ENCODE results near the gene UFSP2.

The UFSP2 gene

DNA sequence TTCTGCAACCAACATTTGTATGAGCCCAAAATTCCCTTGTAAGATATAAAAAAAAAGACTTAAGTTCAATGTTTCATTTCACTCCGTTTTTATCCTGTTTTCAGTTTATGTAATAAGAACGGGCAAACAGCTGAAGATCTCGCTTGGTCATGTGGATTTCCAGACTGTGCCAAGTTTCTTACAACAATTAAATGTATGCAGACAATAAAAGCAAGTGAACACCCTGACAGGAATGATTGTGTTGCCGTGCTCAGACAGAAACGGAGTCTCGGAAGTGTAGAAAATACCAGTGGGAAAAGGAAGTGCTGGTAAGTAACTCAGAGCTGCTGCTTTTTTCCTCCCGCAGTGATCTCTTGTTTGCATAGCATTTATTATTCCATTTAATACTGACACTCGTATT is 26.3 kb downstream of the UFSP2 start:
- no peak for DNase-seq (ENCODE audit: low read depth, low spot score)
- Histone ChIP-seq H3K9me3 (ENCODE audit: control insufficient read depth, insufficient read depth, low read length) (no peaks in the 10 kb centered on the region), H3K27ac (ENCODE audit: low read length) (no peak overlapping the region), H3K36me3 (ENCODE audit: control insufficient read depth, insufficient read depth, low read length) (no peaks in the 10 kb centered on the region), H3K27me3 (ENCODE audit: control insufficient read depth, insufficient read depth, low read length) (no peaks in the 10 kb centered on the region), H3K4me3 (ENCODE audit: low read length) (no peak overlapping the region), H3K4me1 (ENCODE audit: control insufficient read depth, insufficient read depth, low read length) (no peaks in the 10 kb centered on the region)
- no CpG with 5 or more reads among the region's 8 CpGs for WGBS (ENCODE audit: insufficient coverage, insufficient read length)

DNA sequence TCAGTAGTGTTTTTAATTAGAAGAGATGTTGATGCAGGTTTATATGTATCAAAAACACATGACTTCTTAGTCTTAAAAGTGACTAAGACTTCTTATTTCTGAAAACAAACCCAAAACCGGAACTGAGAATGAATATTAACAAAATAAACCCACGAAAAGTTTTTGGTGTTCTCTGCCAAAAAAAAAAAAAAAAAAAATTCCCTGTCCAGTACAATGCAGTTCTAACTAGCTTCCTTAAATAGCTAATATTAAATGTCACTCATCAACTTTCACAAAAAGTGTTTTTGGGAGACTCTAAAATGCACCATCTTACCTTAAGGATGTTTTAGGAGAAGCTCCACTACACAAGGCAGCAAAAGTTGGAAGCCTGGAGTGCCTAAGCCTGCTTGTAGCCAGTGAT is 27.1 kb downstream of the UFSP2 start:
- H3K4me1 ChIP-seq (ENCODE audit: control insufficient read depth, insufficient read depth, low read length): no peaks in the 10 kb centered on the region
- H3K36me3 ChIP-seq (ENCODE audit: control insufficient read depth, insufficient read depth, low read length): no peaks in the 10 kb centered on the region
- no peak overlapping the region for H3K4me3 ChIP-seq (ENCODE audit: low read length)
- H3K27me3 ChIP-seq (ENCODE audit: control insufficient read depth, insufficient read depth, low read length): no peaks in the 10 kb centered on the region
- DNase-seq (ENCODE audit: low read depth, low spot score): no peak
- WGBS (ENCODE audit: insufficient coverage, insufficient read length): no CpG with 5 or more reads among the region's 2 CpGs
- no peak overlapping the region for H3K27ac ChIP-seq (ENCODE audit: low read length)
- no peaks in the 10 kb centered on the region for H3K9me3 ChIP-seq (ENCODE audit: control insufficient read depth, insufficient read depth, low read length)

GRCh38 chr4:185396724-185397385 is 28.9 kb downstream of the UFSP2 start, which contains the start of gene ANKRD37:
Gene ANKRD37, plus strand, starts transcription at chr4:185396841. Its CDS starts 83 bp downstream, at chr4:185396924.
- no peak within 1 kb of the TSS for H3K27ac ChIP-seq (ENCODE audit: low read length)
- no peaks in the 10 kb centered on the region for H3K36me3 ChIP-seq (ENCODE audit: control insufficient read depth, insufficient read depth, low read length)
- H3K27me3 ChIP-seq (ENCODE audit: control insufficient read depth, insufficient read depth, low read length): no peaks in the 10 kb centered on the region
- H3K4me3 ChIP-seq (ENCODE audit: low read length): peak within 1 kb of the TSS; percentile 29; the same call in 1 of the 2 replicates
- DNase-seq (ENCODE audit: low read depth, low spot score): no peak
- H3K4me1 ChIP-seq (ENCODE audit: control insufficient read depth, insufficient read depth, low read length): no peaks in the 10 kb centered on the region
- no peaks in the 10 kb centered on the region for H3K9me3 ChIP-seq (ENCODE audit: control insufficient read depth, insufficient read depth, low read length)
- no CpG with 5 or more reads among the region's 38 CpGs for WGBS (ENCODE audit: insufficient coverage, insufficient read length)

GRCh38 chr4:185395956-185396723 is 29.6 kb downstream of the UFSP2 start:
- Histone ChIP-seq H3K27ac (ENCODE audit: low read length) (no peak overlapping the region), H3K9me3 (ENCODE audit: control insufficient read depth, insufficient read depth, low read length) (no peaks in the 10 kb centered on the region), H3K36me3 (ENCODE audit: control insufficient read depth, insufficient read depth, low read length) (no peaks in the 10 kb centered on the region), H3K27me3 (ENCODE audit: control insufficient read depth, insufficient read depth, low read length) (no peaks in the 10 kb centered on the region), H3K4me3 (ENCODE audit: low read length) (peak overlapping the region; percentile 29; the same call in 1 of the 2 replicates), H3K4me1 (ENCODE audit: control insufficient read depth, insufficient read depth, low read length) (no peaks in the 10 kb centered on the region)
- DNase-seq (ENCODE audit: low read depth, low spot score): peak; percentile 85
- WGBS (ENCODE audit: insufficient coverage, insufficient read length): no CpG with 5 or more reads among the region's 98 CpGs

DNA sequence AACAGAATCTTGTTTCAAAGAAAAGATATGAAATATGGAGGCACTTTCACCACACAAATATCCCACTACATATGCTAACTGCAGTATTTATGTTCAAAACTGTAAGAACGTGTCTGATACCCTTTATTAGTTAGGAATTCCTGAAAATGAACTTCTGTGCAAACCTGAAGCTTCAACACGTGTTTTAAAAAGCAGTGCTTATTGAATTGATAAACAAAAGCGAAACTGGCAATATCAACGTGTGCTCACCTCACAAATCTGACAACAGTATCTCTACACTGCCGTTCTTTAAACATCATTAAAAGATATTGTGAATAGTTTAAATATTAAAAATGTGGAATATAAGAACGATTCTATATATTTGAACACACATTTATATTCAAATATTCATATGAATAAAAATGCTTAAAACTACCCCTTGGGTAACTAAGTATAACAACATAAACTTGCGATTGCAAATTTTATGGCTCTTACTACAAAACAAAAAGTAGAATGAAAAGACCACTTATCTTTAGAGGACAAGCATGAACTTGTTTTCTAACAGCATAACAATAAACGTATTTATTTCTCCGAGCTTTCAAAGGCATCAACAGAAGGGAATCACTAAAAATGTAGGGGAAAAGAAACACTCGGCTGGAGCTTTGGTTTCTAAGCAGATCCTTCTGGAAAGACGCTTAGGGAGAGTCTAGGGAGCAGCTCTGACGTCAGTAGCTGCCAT is 30.4 kb downstream of the UFSP2 start, which contains the start of gene LRP2BP:
Gene LRP2BP, minus strand, starts transcription at position 687 of the 718 bp plus-strand sequence. CDS start 17,738 bp downstream, outside the sequence.
- H3K36me3 ChIP-seq (ENCODE audit: control insufficient read depth, insufficient read depth, low read length): no peaks in the 10 kb centered on the region
- WGBS (ENCODE audit: insufficient coverage, insufficient read length): no CpG with 5 or more reads among the region's 12 CpGs
- no peaks in the 10 kb centered on the region for H3K9me3 ChIP-seq (ENCODE audit: control insufficient read depth, insufficient read depth, low read length)
- peak within 1 kb of the TSS; percentile 29; the same call in 1 of the 2 replicates for H3K4me3 ChIP-seq (ENCODE audit: low read length)
- no peaks in the 10 kb centered on the region for H3K27me3 ChIP-seq (ENCODE audit: control insufficient read depth, insufficient read depth, low read length)
- H3K4me1 ChIP-seq (ENCODE audit: control insufficient read depth, insufficient read depth, low read length): no peaks in the 10 kb centered on the region
- DNase-seq (ENCODE audit: low read depth, low spot score): no peak
- H3K27ac ChIP-seq (ENCODE audit: low read length): no peak within 1 kb of the TSS

DNA sequence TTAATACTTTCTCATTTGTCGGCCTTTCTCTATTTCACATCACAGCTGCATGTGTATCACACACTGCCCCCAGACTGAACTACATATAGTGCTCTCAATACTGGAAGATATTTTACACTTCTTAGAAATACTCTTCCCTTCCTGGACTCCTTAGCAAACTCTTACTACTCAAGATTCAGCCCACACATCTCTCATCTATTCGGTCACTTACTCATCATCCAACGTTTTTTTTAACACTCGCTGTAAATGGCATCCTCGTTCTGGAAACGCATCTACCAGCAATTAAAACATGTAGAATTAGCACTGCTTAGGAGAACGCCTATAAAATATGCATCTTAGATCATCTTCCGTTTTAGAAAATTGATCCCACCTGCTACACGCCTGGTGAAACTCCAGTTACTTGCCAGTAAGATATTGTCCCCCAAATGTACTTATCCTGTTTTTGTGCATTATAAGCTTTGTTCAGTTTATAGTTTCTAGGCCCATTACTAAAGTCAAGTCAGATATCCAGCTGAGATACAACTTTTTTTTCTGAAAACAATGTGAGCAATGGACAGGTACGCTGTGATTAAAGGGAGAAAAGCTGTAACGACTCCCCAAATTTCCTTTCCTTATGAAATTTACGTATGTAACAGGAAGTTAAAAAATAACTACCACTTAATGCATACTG is 31.1 kb downstream of the UFSP2 start:
- H3K36me3 ChIP-seq (ENCODE audit: control insufficient read depth, insufficient read depth, low read length): no peaks in the 10 kb centered on the region
- H3K27me3 ChIP-seq (ENCODE audit: control insufficient read depth, insufficient read depth, low read length): no peaks in the 10 kb centered on the region
- H3K27ac ChIP-seq (ENCODE audit: low read length): no peak overlapping the region
- no peaks in the 10 kb centered on the region for H3K9me3 ChIP-seq (ENCODE audit: control insufficient read depth, insufficient read depth, low read length)
- H3K4me1 ChIP-seq (ENCODE audit: control insufficient read depth, insufficient read depth, low read length): no peaks in the 10 kb centered on the region
- 100% methylated on average over 4 of the region's 12 CpGs for WGBS (ENCODE audit: insufficient coverage, insufficient read length)
- H3K4me3 ChIP-seq (ENCODE audit: low read length): no peak overlapping the region
- no peak for DNase-seq (ENCODE audit: low read depth, low spot score)

GRCh38 chr4:185392156-185392555 is 33.6 kb downstream of the UFSP2 start:
- Histone ChIP-seq H3K36me3 (ENCODE audit: control insufficient read depth, insufficient read depth, low read length) (no peaks in the 10 kb centered on the region), H3K4me3 (ENCODE audit: low read length) (no peak overlapping the region), H3K27me3 (ENCODE audit: control insufficient read depth, insufficient read depth, low read length) (no peaks in the 10 kb centered on the region), H3K9me3 (ENCODE audit: control insufficient read depth, insufficient read depth, low read length) (no peaks in the 10 kb centered on the region), H3K4me1 (ENCODE audit: control insufficient read depth, insufficient read depth, low read length) (no peaks in the 10 kb centered on the region), H3K27ac (ENCODE audit: low read length) (no peak overlapping the region)
- no CpG with 5 or more reads among the region's 1 CpG for WGBS (ENCODE audit: insufficient coverage, insufficient read length)
- no peak for DNase-seq (ENCODE audit: low read depth, low spot score)

- DNase-seq (ENCODE audit: low read depth, low spot score): no peak
- H3K4me3 ChIP-seq (ENCODE audit: low read length): no peak overlapping the region
- no peak overlapping the region for H3K27ac ChIP-seq (ENCODE audit: low read length)
- H3K4me1 ChIP-seq (ENCODE audit: control insufficient read depth, insufficient read depth, low read length): no peaks in the 10 kb centered on the region
- H3K36me3 ChIP-seq (ENCODE audit: control insufficient read depth, insufficient read depth, low read length): no peaks in the 10 kb centered on the region
- H3K27me3 ChIP-seq (ENCODE audit: control insufficient read depth, insufficient read depth, low read length): no peaks in the 10 kb centered on the region
- WGBS (ENCODE audit: insufficient coverage, insufficient read length): no CpG with 5 or more reads among the region's 6 CpGs
- no peaks in the 10 kb centered on the region for H3K9me3 ChIP-seq (ENCODE audit: control insufficient read depth, insufficient read depth, low read length)
These were observed 34.8 kb downstream of the UFSP2 start for GRCh38 chr4:185390941-185391340.

DNA sequence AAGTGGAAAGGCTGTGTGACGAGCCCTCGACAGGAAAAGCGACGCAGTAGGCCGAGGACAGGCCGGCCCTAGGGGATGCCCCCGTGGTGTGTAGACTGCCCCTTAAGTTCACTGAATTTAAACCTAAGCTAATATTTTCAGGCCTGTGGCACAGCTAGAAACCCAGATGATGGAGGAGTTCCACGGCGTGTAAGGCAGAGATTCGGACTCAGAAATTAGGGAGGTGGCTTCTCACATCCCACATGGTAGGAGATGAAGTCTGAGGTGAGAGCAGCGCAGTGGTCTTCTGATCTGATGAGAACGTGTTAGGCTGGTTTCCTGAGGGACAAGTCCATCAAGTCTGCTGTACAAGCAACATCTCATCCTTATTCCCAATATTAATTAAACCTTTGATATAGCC is 37.8 kb downstream of the UFSP2 start:
- WGBS (ENCODE audit: insufficient coverage, insufficient read length): no CpG with 5 or more reads among the region's 12 CpGs
- no peaks in the 10 kb centered on the region for H3K36me3 ChIP-seq (ENCODE audit: control insufficient read depth, insufficient read depth, low read length)
- no peaks in the 10 kb centered on the region for H3K27me3 ChIP-seq (ENCODE audit: control insufficient read depth, insufficient read depth, low read length)
- DNase-seq (ENCODE audit: low read depth, low spot score): no peak
- H3K4me1 ChIP-seq (ENCODE audit: control insufficient read depth, insufficient read depth, low read length): no peaks in the 10 kb centered on the region
- H3K27ac ChIP-seq (ENCODE audit: low read length): no peak overlapping the region
- H3K4me3 ChIP-seq (ENCODE audit: low read length): no peak overlapping the region
- no peaks in the 10 kb centered on the region for H3K9me3 ChIP-seq (ENCODE audit: control insufficient read depth, insufficient read depth, low read length)

DNA sequence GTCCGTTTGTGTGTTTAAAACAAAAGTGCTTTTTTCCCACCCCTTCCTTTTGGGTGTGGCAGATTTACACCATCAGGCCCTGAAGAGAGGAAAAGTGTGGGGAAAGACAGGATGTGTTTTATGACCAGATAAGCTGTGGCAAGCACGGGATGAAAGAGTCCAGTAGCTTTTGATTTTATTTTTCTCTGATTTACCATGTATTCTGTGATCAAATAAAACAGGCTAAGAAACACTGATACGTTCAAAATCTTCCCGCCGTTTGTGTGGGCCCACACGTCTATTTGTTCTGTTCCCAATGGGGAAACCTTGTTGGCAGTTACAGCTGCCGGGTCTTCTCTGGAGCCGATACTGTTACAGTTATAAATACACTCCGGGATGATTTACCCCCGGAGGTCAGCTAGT is 40.8 kb downstream of the UFSP2 start:
- WGBS (ENCODE audit: insufficient coverage, insufficient read length): no CpG with 5 or more reads among the region's 10 CpGs
- Histone ChIP-seq H3K27me3 (ENCODE audit: control insufficient read depth, insufficient read depth, low read length) (no peaks in the 10 kb centered on the region), H3K36me3 (ENCODE audit: control insufficient read depth, insufficient read depth, low read length) (no peaks in the 10 kb centered on the region), H3K27ac (ENCODE audit: low read length) (no peak overlapping the region), H3K4me1 (ENCODE audit: control insufficient read depth, insufficient read depth, low read length) (no peaks in the 10 kb centered on the region), H3K4me3 (ENCODE audit: low read length) (no peak overlapping the region), H3K9me3 (ENCODE audit: control insufficient read depth, insufficient read depth, low read length) (no peaks in the 10 kb centered on the region; the same call in 1 of the 2 replicates)
- DNase-seq (ENCODE audit: low read depth, low spot score): no peak
